KBM-7 (cell line): ENCODE measurements around the gene CELSR2.

Source experiments
- DNase-seq: peaks from one replicate; pipeline ENCODE4 v3.0.0-alpha.2; 2015
- in situ Hi-C: fragments of 300-500 bp; cut with MboI; formaldehyde crosslinking; loops from 2 replicates; pipeline ENCODE4 v1.14.3; 2020; ENCODE audit warnings: low sequenced_read_pairs, low pct_unique_long_range_greater_than_20kb, mixed read lengths

Gene CELSR2

GRCh38 chr1:109259674-109260557 is 10.6 kb downstream of the CELSR2 start:
- in situ Hi-C loops, result loop anchor here (10.0 kb wide), 1 partner anchor 145 kb away; no protein-coding TSS in a partner anchor
- DNase-seq, result no peak

- DNase-seq, result no peak
- in situ Hi-C loops, result loop anchor here (10.0 kb wide), 1 partner anchor 144 kb away; no protein-coding TSS in a partner anchor
Measured at GRCh38 chr1:109261006-109261405, 11.7 kb downstream of the CELSR2 start.

GRCh38 chr1:109261578-109261977 is 12.2 kb downstream of the CELSR2 start:
- DNase-seq, result no peak
- in situ Hi-C loops, result loop anchor here (10.0 kb wide), 1 partner anchor 143 kb away; no protein-coding TSS in a partner anchor

GRCh38 chr1:109262231-109263055 is 13.1 kb downstream of the CELSR2 start:
- in situ Hi-C loops, result loop anchor here (10.0 kb wide), 1 partner anchor 142 kb away; no protein-coding TSS in a partner anchor
- DNase-seq, result no peak

- no peak for DNase-seq
- in situ Hi-C loops, result loop anchor here (10.0 kb wide), 1 partner anchor 142 kb away; no protein-coding TSS in a partner anchor
Measured at GRCh38 chr1:109263234-109263596, 13.9 kb downstream of the CELSR2 start.

GRCh38 chr1:109263597-109264378 is 14.4 kb downstream of the CELSR2 start:
- DNase-seq, result peak; percentile 69
- in situ Hi-C loops, result loop anchor here (10.0 kb wide), 1 partner anchor 141 kb away; no protein-coding TSS in a partner anchor

- in situ Hi-C loops, result loop anchor here (10.0 kb wide), 1 partner anchor 140 kb away; no protein-coding TSS in a partner anchor
Measured at GRCh38 chr1:109264379-109264755, 15.0 kb downstream of the CELSR2 start.

GRCh38 chr1:109265016-109265415 is 15.7 kb downstream of the CELSR2 start:
- in situ Hi-C loops, result loop anchor here (10.0 kb wide), 1 partner anchor 140 kb away; no protein-coding TSS in a partner anchor
- no peak for DNase-seq

More at GRCh38 chr1:109264379-109264755, 15.0 kb downstream of the CELSR2 start:
- no peak for DNase-seq

GRCh38 chr1:109265741-109266330 is 16.5 kb downstream of the CELSR2 start:
- in situ Hi-C loops, result loop anchor here (10.0 kb wide), 1 partner anchor 139 kb away; no protein-coding TSS in a partner anchor
- DNase-seq, result no peak

GRCh38 chr1:109266965-109267364 is 17.6 kb downstream of the CELSR2 start:
- in situ Hi-C loops, result loop anchor here (10.0 kb wide), 1 partner anchor 138 kb away; no protein-coding TSS in a partner anchor
- DNase-seq, result no peak

GRCh38 chr1:109267743-109268300 is 18.5 kb downstream of the CELSR2 start:
- DNase-seq, result no peak
- in situ Hi-C loops, result loop anchor here (10.0 kb wide), 1 partner anchor 137 kb away; no protein-coding TSS in a partner anchor

GRCh38 chr1:109268431-109269211 is 19.3 kb downstream of the CELSR2 start:
- no peak for DNase-seq
- in situ Hi-C loops, result loop anchor here (10.0 kb wide), 1 partner anchor 136 kb away; no protein-coding TSS in a partner anchor

GRCh38 chr1:109269212-109269980 is 20.1 kb downstream of the CELSR2 start:
- no peak for DNase-seq
- in situ Hi-C loops, result loop anchor here (10.0 kb wide), 1 partner anchor 135 kb away; no protein-coding TSS in a partner anchor

GRCh38 chr1:109269981-109270622 is 20.8 kb downstream of the CELSR2 start:
- in situ Hi-C loops, result loop anchor here (10.0 kb wide), 1 partner anchor 135 kb away; no protein-coding TSS in a partner anchor
- no peak for DNase-seq

GRCh38 chr1:109270623-109271317 is 21.4 kb downstream of the CELSR2 start:
- DNase-seq, result no peak
- in situ Hi-C loops, result no loop called here
